DOHH2 (cell line): ENCODE data around the gene CNNM3.

ENCODE experiments used
- EZH2phosphoT487 ChIP-seq: fragments of 200-600 bp; sonication (generic); IDR thresholded peaks from 2 replicates; pipeline ENCODE4 v1.6.1; 2017; ENCODE audit warnings: borderline replicate concordance, mild to moderate bottlenecking, antibody characterized with exemption, low read length, moderate library complexity, mixed read lengths
- TF ChIP-seq, protein P1 (sequence below): fragments of 200-600 bp; sonication (generic); IDR thresholded peaks from one replicate; pipeline ENCODE4 v1.5.1; 2014; ENCODE audit warnings: antibody characterized with exemption, mild to moderate bottlenecking, low read depth, low read length; ENCODE audit not compliant: poor library complexity, severe bottlenecking

DNA sequence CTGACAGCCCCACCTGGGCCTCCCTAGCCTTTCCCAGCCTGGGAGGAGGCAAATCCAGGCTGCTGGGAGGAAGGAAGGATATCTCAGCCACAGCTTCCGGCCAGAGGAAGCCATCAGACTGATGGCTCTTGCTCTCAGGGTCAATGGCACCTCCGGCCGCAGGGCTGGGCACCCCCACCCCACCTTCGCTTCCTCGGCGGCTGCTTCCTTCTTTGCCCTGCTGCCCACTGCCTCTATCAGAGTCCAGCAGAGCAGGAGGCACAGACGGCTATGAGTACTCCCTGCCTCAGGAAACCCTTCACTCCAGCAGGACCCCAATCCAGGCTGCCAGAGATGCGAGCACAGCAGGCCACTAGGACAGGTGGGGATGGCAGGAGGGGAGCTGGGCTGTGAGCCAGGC is 50.5 kb downstream of the CNNM3 start:
- TF ChIP-seq, protein P1, sequence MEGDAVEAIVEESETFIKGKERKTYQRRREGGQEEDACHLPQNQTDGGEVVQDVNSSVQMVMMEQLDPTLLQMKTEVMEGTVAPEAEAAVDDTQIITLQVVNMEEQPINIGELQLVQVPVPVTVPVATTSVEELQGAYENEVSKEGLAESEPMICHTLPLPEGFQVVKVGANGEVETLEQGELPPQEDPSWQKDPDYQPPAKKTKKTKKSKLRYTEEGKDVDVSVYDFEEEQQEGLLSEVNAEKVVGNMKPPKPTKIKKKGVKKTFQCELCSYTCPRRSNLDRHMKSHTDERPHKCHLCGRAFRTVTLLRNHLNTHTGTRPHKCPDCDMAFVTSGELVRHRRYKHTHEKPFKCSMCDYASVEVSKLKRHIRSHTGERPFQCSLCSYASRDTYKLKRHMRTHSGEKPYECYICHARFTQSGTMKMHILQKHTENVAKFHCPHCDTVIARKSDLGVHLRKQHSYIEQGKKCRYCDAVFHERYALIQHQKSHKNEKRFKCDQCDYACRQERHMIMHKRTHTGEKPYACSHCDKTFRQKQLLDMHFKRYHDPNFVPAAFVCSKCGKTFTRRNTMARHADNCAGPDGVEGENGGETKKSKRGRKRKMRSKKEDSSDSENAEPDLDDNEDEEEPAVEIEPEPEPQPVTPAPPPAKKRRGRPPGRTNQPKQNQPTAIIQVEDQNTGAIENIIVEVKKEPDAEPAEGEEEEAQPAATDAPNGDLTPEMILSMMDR: no peak
- no peak for TF ChIP-seq EZH2phosphoT487
